GM23338 (cell line): ENCODE measurements around the gene GRIA4. TPM values are rescaled to one million over a fixed set of nuclear protein-coding genes. Genes with fewer than 3 reads are reported as not detected.

ENCODE experiments used
- ATAC-seq: fragments of 200-7000 bp; cut with Tn5 transposase; 3 replicates; pipeline ENCODE4 v1.9.1; 2020
- DNase-seq: peaks from one replicate; pipeline ENCODE4 v3.0.0-alpha.2; 2015; ENCODE audit warnings: low spot score
- H2AFZ ChIP-seq: fragments of 200-600 bp; sonication (generic); 2 replicates; pipeline ENCODE4 v1.8.0; 2016; ENCODE audit warnings: antibody characterized with exemption, mild to moderate bottlenecking, moderate library complexity
- H3F3A ChIP-seq: fragments of 200-600 bp; sonication (generic); replicated peaks from 2 replicates; pipeline ENCODE4 v1.8.0; 2017; ENCODE audit warnings: antibody characterized with exemption, mixed run types, low read depth
- H3K27ac ChIP-seq: fragments of 200-600 bp; sonication (generic); 2 replicates; pipeline ENCODE4 v1.6.1; 2016; ENCODE audit warnings: low read depth
- H3K27me3 ChIP-seq: fragments of 200-600 bp; sonication (generic); 2 replicates; pipeline ENCODE4 v1.8.0; 2016; ENCODE audit warnings: mild to moderate bottlenecking, mixed run types, moderate library complexity; ENCODE audit not compliant: insufficient read depth
- H3K36me3 ChIP-seq: fragments of 200-600 bp; sonication (generic); 2 replicates; pipeline ENCODE4 v1.8.0; 2016; ENCODE audit warnings: mild to moderate bottlenecking; ENCODE audit not compliant: insufficient read depth
- H3K4me1 ChIP-seq: fragments of 200-600 bp; sonication (generic); 2 replicates; pipeline ENCODE4 v1.8.0; 2016; ENCODE audit warnings: mild to moderate bottlenecking, moderate library complexity; ENCODE audit not compliant: insufficient read depth
- H3K4me2 ChIP-seq: fragments of 200-600 bp; sonication (generic); 2 replicates; pipeline ENCODE4 v1.7.1; 2017; ENCODE audit warnings: mixed run types
- H3K4me3 ChIP-seq: fragments of 200-600 bp; sonication (generic); 2 replicates; pipeline ENCODE4 v1.6.1; 2016; ENCODE audit warnings: mixed run types
- H3K79me2 ChIP-seq: fragments of 200-600 bp; sonication (generic); replicated peaks from 2 replicates; pipeline ENCODE4 v1.8.0; 2017; ENCODE audit warnings: mild to moderate bottlenecking; ENCODE audit not compliant: insufficient read depth
- H3K9me2 ChIP-seq: fragments of 200-600 bp; sonication (generic); 2 replicates; pipeline ENCODE4 v1.8.0; 2017; ENCODE audit not compliant: insufficient read depth
- H4K20me1 ChIP-seq: fragments of 200-600 bp; sonication (generic); replicated peaks from 2 replicates; pipeline ENCODE4 v1.8.0; 2017; ENCODE audit warnings: mild to moderate bottlenecking; ENCODE audit not compliant: insufficient read depth
- H3K27ac Mint-ChIP-seq: 2 replicates; pipeline ENCODE4 v1.8.0; 2020; ENCODE audit warnings: inconsistent platforms, mild to moderate bottlenecking, moderate library complexity, mixed read lengths
- H3K27me3 Mint-ChIP-seq: 3 replicates; pipeline ENCODE4 v1.8.0; 2022; ENCODE audit warnings: low read depth, mild to moderate bottlenecking, moderate library complexity, mixed read lengths, inconsistent platforms; ENCODE audit not compliant: insufficient read depth, poor library complexity
- H3K36me3 Mint-ChIP-seq: 3 replicates; pipeline ENCODE4 v1.8.0; 2021; ENCODE audit warnings: low read depth, mild to moderate bottlenecking, inconsistent platforms, moderate library complexity, mixed read lengths
- H3K4me1 Mint-ChIP-seq: 3 replicates; pipeline ENCODE4 v1.8.0; 2020; ENCODE audit warnings: mild to moderate bottlenecking, inconsistent platforms, mixed read lengths
- H3K4me3 Mint-ChIP-seq: 3 replicates; pipeline ENCODE4 v1.8.0; 2021; ENCODE audit warnings: moderate library complexity, mild to moderate bottlenecking, inconsistent platforms, mixed read lengths
- H3K9me3 Mint-ChIP-seq: 3 replicates; pipeline ENCODE4 v1.8.0; 2020; ENCODE audit warnings: moderate library complexity, mild to moderate bottlenecking, inconsistent platforms, mixed read lengths
- CTCF ChIP-seq, 2 experiments: fragments of 200-600 bp in 1 of 2; sonication (generic) in 1 of 2; conservative IDR thresholded peaks; 2 replicates each; pipeline versions ENCODE4 v1.5.1 to v1.6.1; 2016 to 2017; ENCODE audit warnings: antibody characterized with exemption in 2 of 2, low read depth in 2 of 2, mild to moderate bottlenecking in 2 of 2, moderate library complexity in 1 of 2
- EZH2 ChIP-seq: fragments of 200-600 bp; sonication (generic); IDR thresholded peaks from one replicate; pipeline ENCODE4 v1.8.0; 2017; ENCODE audit warnings: antibody characterized with exemption, mild to moderate bottlenecking, low read depth; ENCODE audit not compliant: unreplicated experiment
- NANOG ChIP-seq: IDR thresholded peaks from 2 replicates; pipeline ENCODE4 v1.6.1; 2016; ENCODE audit warnings: antibody characterized with exemption, borderline replicate concordance
- REST ChIP-seq: IDR thresholded peaks from one replicate; pipeline ENCODE4 v1.6.1; 2018; ENCODE audit warnings: antibody characterized with exemption; ENCODE audit not compliant: unreplicated experiment
- STAT1 ChIP-seq: IDR thresholded peaks from one replicate; pipeline ENCODE4 v1.6.1; 2016; ENCODE audit warnings: antibody characterized with exemption; ENCODE audit not compliant: unreplicated experiment
- ZNF114 ChIP-seq: fragments of 250-450 bp; sonication (Bioruptor Pico); IDR thresholded peaks from 2 replicates; pipeline ENCODE4 v1.5.0; 2020; ENCODE audit warnings: mild to moderate bottlenecking, moderate library complexity
- polyA plus RNA-seq: library from polyadenylated mRNA; unstranded; fragments of >200 nt; fragmentation: Nextera tagmentation; extraction: Ambion mirVana; gene quantifications from 2 replicates; pipeline ENCODE4 v1.2.1, GENCODE V29; 2016
- total RNA-seq: library from RNA; depleted of rRNA; stranded (reverse); fragments of >200 nt; shearing (Covaris generic); gene quantifications from 2 replicates; pipeline ENCODE4 v1.2.3, GENCODE V29; 2014
- TF ChIP-seq, protein P1 (sequence below): fragments of 250-450 bp; sonication (Bioruptor Pico); IDR thresholded peaks from 2 replicates; pipeline ENCODE4 v1.5.0; 2020; ENCODE audit warnings: mild to moderate bottlenecking, moderate library complexity
- TF ChIP-seq, protein P2 (sequence below): IDR thresholded peaks from 2 replicates; pipeline ENCODE4 v1.6.1; 2016; ENCODE audit warnings: antibody characterized with exemption

The GRIA4 gene
- total and polyA plus RNA-seq, 2 experiments from 2014 or later: 17.8 to 71.1 TPM

DNA sequence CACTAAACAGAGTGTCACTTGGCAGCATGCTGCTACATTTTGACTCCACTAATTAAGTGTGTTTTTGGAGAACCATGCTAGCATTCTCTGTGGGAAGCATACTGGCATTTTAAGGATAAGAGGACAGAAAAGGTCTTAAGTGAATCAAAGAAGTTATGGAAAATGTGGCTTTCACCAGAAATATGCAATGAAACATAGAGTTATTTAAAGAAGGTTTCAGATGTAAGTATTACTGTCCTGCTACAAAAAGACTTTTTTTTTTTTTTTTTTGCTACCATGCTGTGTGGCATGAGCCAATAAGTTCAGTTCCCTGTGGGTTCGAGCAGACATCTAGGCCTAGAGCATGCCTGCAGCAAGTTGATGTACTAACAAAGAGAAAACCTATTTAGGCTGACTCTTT is 224.6 kb downstream of the GRIA4 start (continued):
- TF ChIP-seq, protein P1, sequence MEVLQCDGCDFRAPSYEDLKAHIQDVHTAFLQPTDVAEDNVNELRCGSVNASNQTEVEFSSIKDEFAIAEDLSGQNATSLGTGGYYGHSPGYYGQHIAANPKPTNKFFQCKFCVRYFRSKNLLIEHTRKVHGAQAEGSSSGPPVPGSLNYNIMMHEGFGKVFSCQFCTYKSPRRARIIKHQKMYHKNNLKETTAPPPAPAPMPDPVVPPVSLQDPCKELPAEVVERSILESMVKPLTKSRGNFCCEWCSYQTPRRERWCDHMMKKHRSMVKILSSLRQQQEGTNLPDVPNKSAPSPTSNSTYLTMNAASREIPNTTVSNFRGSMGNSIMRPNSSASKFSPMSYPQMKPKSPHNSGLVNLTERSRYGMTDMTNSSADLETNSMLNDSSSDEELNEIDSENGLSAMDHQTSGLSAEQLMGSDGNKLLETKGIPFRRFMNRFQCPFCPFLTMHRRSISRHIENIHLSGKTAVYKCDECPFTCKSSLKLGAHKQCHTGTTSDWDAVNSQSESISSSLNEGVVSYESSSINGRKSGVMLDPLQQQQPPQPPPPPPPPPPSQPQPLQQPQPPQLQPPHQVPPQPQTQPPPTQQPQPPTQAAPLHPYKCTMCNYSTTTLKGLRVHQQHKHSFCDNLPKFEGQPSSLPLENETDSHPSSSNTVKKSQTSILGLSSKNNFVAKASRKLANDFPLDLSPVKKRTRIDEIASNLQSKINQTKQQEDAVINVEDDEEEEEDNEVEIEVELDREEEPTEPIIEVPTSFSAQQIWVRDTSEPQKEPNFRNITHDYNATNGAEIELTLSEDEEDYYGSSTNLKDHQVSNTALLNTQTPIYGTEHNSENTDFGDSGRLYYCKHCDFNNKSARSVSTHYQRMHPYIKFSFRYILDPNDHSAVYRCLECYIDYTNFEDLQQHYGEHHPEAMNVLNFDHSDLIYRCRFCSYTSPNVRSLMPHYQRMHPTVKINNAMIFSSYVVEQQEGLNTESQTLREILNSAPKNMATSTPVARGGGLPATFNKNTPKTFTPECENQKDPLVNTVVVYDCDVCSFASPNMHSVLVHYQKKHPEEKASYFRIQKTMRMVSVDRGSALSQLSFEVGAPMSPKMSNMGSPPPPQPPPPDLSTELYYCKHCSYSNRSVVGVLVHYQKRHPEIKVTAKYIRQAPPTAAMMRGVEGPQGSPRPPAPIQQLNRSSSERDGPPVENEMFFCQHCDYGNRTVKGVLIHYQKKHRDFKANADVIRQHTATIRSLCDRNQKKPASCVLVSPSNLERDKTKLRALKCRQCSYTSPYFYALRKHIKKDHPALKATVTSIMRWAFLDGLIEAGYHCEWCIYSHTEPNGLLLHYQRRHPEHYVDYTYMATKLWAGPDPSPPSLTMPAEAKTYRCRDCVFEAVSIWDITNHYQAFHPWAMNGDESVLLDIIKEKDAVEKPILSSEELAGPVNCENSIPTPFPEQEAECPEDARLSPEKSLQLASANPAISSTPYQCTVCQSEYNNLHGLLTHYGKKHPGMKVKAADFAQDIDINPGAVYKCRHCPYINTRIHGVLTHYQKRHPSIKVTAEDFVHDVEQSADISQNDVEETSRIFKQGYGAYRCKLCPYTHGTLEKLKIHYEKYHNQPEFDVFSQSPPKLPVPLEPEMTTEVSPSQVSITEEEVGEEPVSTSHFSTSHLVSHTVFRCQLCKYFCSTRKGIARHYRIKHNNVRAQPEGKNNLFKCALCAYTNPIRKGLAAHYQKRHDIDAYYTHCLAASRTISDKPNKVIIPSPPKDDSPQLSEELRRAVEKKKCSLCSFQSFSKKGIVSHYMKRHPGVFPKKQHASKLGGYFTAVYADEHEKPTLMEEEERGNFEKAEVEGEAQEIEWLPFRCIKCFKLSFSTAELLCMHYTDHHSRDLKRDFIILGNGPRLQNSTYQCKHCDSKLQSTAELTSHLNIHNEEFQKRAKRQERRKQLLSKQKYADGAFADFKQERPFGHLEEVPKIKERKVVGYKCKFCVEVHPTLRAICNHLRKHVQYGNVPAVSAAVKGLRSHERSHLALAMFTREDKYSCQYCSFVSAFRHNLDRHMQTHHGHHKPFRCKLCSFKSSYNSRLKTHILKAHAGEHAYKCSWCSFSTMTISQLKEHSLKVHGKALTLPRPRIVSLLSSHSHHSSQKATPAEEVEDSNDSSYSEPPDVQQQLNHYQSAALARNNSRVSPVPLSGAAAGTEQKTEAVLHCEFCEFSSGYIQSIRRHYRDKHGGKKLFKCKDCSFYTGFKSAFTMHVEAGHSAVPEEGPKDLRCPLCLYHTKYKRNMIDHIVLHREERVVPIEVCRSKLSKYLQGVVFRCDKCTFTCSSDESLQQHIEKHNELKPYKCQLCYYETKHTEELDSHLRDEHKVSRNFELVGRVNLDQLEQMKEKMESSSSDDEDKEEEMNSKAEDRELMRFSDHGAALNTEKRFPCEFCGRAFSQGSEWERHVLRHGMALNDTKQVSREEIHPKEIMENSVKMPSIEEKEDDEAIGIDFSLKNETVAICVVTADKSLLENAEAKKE (CRISPR knock-in tag): no peak
- no peak for TF ChIP-seq NANOG
- TF ChIP-seq EZH2: no peak
- TF ChIP-seq, protein P2, sequence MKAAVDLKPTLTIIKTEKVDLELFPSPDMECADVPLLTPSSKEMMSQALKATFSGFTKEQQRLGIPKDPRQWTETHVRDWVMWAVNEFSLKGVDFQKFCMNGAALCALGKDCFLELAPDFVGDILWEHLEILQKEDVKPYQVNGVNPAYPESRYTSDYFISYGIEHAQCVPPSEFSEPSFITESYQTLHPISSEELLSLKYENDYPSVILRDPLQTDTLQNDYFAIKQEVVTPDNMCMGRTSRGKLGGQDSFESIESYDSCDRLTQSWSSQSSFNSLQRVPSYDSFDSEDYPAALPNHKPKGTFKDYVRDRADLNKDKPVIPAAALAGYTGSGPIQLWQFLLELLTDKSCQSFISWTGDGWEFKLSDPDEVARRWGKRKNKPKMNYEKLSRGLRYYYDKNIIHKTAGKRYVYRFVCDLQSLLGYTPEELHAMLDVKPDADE: no peak
- TF ChIP-seq ZNF114 (CRISPR knock-in tag): no peak
- no peak for TF ChIP-seq STAT1

DNA sequence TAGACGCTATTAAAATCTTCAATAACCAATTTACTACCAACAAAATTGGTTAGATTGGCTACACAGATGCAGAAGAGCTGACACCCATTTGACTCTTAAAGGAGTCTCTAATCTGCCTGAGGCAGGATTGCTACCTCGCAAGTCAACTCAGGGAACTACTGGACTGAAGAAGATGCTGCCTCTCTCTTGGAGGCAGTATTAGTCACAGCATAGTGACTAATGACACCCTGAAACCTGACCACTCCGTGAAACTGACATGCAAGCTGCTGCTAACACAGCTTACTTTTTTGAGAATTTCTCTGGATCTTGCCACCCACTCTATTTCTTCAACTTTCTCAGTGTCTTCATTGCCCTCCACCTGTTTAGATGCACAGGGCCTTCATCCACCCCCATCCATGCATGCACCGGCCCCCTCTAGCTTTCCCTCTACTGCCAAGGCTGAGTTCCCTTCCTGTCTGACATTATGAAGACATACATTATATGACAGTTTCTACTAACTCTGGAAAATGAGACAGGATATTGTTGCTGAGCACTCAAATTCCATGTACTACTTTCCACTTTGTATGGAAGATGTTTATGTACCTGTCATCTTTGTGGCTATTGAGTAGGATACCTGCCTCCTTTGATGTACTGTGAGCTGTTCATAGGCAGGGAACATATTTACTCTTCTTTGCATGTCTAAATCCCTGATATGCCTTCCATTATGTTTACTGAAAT is 229.0 kb downstream of the GRIA4 start:
- TF ChIP-seq CTCF (conservative IDR thresholded peaks at IDR 0.05; ENCODE audit: low read depth in 2 of 2): 0 out of 4 replicates have a peak, but pooled peaks of 1 of the 2 experiments have one; percentile 11
- TF ChIP-seq NANOG: no peak
- TF ChIP-seq REST: no peak
- Mint-ChIP-seq H3K27me3 (no peaks in the 10 kb centered on the region), H3K27ac (no peak overlapping the region), H3K36me3 (no peaks in the 10 kb centered on the region), H3K4me1 (no peaks in the 10 kb centered on the region; the same call in 2 of the 3 replicates), H3K9me3 (no peaks in the 10 kb centered on the region), H3K4me3 (no peak overlapping the region)
- Histone ChIP-seq H3K27me3 (no peaks in the 10 kb centered on the region), H3F3A (no peaks in the 10 kb centered on the region), H3K27ac (no peak overlapping the region), H4K20me1 (no peaks in the 10 kb centered on the region), H3K79me2 (no peaks in the 10 kb centered on the region), H3K9me2 (no peaks in the 10 kb centered on the region; the same call in 1 of the 2 replicates), H3K4me1 (no peaks in the 10 kb centered on the region), H3K4me2 (no peak overlapping the region), H2AFZ (no peak overlapping the region), H3K36me3 (no peaks in the 10 kb centered on the region; the same call in 1 of the 2 replicates), H3K4me3 (no peak overlapping the region)
- peak; percentile 11 for DNase-seq
- ATAC-seq: no peak; the same call in 2 of the 3 replicates
